ENCODE measurements around the gene PSMD9.
"Not testable (repeated sequence)": the region's sequence is repeated elsewhere in the genome, so short reads cannot be mapped to it uniquely, and the experiment has no call there.

The PSMD9 gene

GRCh38 chr12:121926874-121927706 is 38.5 kb downstream of the PSMD9 start:
- peak in 1 of 2 donors; percentile 57 for DNase-seq

- no peak for DNase-seq
Observed at GRCh38 chr12:121927813-121928212, 39.2 kb downstream of the PSMD9 start.

DNA sequence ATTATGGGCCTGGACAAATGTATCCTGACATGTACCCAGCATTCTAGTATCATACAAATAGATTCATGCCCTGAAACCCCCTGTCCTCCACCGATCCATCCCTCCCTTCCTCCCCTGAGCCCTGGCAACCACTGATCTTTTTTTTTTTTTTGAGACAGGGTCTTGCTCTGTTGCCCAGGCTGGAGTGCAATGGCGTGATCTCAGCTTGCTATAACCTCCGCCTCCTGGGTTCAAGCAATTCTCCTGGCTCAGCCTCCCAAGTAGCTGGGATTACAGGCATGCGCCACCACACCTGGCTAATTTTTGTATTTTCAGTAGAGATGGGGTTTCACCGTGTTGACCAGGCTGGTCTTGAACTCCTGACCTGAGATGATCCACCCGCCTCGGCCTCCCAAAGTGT is 41.0 kb downstream of the PSMD9 start:
- DNase-seq, result not testable (repeated sequence)

DNA sequence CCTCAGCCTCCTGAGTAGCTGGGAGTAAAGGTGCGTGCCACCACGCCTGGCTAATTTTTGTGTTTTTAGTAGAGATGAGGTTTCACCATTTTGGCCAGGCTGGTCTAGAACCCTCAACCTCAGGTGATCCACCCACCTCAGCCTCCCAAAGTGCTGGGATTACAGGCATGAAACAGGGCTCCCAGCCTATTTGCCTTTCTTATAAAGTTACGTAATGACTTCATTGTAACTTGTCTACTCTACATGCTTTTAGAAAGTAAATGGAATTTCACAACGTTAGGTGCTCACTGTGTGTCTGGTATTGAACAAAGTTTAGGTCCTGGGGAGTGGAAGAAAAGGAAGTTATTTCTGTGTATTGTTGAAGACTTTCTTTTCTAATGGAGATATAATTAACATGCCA is 42.3 kb downstream of the PSMD9 start:
- no peak for DNase-seq

DNA sequence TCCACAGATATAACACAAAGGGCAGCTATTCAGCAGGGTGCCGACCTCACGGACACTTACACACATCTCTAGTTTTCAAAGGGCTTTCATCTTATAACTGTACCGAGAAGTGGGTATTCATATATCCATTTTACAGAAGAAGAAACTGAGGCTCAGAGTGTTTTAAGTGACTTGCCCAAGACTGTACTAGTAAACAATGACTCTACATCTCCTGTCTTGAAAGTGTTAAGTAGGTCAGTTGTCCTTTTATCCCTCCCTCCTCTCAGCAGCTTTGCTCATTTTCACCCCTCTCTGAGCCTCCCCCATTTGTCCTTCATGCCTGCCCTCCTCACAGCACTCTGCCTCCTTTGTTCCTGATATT is 43.6 kb downstream of the PSMD9 start:
- DNase-seq, result no peak

- no peak for DNase-seq
Observed at GRCh38 chr12:121932914-121933521, 44.4 kb downstream of the PSMD9 start.

- no peak for DNase-seq
Observed at GRCh38 chr12:121933522-121934308, 45.1 kb downstream of the PSMD9 start.

GRCh38 chr12:121934309-121934664 is 45.7 kb downstream of the PSMD9 start:
- DNase-seq, result no peak

DNA sequence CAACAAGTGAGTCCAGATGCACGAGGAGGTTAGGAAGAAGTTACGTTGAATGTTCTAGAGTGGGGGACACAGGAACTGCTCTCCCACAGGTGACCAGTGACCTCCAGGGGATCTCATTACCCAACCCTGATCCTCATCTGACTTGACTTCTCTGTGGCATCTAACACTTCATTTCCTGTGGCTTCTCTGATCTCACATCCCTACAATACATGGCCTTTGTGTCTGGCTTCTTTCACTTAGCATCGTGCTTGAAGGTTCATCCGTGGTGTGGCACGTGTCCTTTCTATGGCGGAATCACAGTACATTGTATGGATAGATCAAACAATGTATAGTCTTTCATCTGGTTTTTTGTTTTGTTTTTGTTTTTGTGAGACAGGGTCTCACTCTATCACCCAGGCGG is 49.1 kb downstream of the PSMD9 start:
- DNase-seq, result no peak

GRCh38 chr12:121939186-121939585 is 50.6 kb downstream of the PSMD9 start:
- DNase-seq, result no peak

DNA sequence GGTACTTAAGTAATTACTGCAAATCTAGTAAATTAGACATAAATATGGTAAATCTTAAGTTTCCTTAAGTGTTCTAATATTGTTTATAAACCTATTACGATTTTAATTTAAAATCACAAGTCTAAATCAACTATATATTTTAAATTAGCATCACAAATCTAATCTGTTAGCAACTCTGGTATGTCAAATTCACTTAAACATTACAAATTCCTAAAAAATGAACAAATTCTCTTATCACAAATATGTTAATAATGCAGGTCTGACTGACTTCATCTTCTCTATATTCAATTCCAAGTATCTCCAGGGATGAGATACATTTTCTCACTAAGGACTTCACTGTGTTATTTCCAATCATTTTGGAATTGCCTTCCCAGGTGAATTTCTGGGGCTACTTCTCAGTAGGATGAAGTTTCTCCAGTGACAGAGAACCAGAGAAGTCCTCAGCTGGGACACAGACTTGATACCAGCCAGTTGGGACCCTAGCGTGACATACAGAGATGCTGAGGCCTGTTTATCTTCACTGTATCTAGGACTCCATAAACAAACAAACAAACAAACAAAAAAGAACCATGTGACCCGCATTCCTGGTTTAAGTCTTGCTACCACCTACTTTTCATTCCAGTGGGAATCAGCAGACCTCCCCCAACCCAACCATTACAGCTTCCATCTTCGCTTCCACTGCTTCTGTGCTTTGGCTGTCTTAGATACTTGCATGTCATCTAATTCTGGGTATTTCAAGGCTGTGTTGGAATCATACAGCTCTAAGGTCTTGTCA is 51.6 kb downstream of the PSMD9 start:
- DNase-seq, result no peak

- DNase-seq, result no peak
Observed at GRCh38 chr12:121942145-121942718, 53.6 kb downstream of the PSMD9 start.

- DNase-seq, result no peak
Observed at GRCh38 chr12:121943926-121944325, 55.3 kb downstream of the PSMD9 start.

DNA sequence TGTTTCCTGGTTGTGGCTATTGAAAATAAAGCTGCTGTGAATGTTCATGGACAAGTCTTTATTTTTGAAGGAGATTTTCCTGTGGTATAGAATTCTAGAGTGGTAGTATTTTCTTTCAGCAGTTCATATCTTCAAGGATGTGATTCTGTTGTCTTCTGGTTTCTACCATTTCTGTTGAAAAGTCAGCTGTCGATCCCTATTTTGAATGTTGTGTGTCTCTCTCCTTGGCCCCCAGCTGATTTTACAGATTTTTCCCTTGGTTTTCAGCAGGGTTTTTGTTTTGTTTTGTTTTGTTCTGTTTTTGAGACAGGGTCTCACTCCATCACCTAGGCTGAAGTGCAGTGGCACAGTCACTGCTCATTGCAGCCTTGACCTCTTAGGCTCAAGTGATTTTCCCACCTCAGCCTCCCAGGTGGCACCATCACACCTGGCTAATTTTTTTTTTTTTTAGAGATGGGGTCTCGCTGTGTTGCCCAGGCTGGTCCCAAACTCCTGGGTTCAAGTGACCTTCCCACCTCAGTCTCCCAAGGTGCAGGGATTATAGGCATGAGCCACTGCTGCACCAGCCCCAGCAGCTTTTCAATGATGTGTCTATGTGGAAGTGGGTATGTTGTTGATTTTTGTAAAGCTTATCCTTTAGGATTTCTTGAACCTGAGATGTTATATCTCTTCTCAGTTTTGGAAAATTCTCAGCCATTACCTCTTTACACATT is 57.9 kb downstream of the PSMD9 start:
- no peak for DNase-seq

DNA sequence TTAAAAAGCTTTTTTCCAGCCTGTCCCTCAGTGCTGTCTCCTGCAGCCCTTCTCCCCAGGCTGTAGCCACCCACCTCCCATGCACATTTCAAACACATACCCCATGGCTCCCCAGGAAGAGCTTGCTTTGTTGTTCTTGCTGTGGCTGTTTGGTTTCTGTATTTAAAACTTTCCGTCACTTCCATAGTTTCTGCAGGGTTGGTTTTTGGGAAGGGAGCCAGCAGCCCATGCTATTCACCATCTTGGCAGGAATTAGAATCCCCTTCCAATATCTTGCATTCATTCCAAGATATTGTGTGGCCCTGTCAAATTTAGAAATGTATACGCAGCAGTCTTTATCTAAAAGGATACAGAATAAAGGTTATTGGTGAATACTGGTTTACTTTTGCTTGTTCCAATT is 59.4 kb downstream of the PSMD9 start:
- DNase-seq, result no peak

GRCh38 chr12:121949648-121950397 is 61.2 kb downstream of the PSMD9 start:
- DNase-seq, result no peak

GRCh38 chr12:121953117-121953692 is 64.6 kb downstream of the PSMD9 start:
- no peak for DNase-seq

DNA sequence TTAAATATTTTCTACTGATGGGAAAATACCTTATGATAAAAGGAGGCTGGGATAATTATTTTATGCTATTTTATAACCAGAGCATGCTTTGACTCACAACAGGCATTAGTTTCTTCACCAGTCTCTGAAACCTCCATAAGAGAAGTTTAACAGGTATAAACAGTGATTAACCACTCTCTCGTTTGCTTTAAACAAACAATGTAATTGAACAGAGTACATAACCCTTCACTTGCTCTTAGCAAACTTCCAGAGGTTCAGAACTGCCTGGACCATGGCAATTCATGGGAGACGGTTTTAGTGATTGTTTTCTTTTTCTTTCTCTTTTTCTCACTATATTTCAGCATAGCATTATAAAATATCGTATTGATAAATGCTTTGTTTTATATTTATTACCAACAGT is 65.1 kb downstream of the PSMD9 start:
- DNase-seq, result no peak

GRCh38 chr12:121955258-121956237 is 67.0 kb downstream of the PSMD9 start:
- DNase-seq, result no peak
